M059J (cell line): ENCODE data around the gene GHITM. TPM values are rescaled to one million over a fixed set of nuclear protein-coding genes. Genes with fewer than 3 reads are reported as not detected.
"Not testable (repeated sequence)": the region's sequence is repeated elsewhere in the genome, so short reads cannot be mapped to it uniquely, and the experiment has no call there.

ENCODE experiments used
- DNase-seq: peaks from one replicate; pipeline ENCODE4 v3.0.0-alpha.2; 2012; ENCODE audit warnings: low read depth
- total RNA-seq: library from RNA; depleted of rRNA; stranded (reverse); fragments of >200 nt; shearing (Covaris generic); gene quantifications from 2 replicates; pipeline ENCODE4 v1.2.3, GENCODE V29; 2014

GHITM gene
- total RNA-seq, 1 experiment from 2014 or later = 218 TPM

- no peak for DNase-seq
Observed at GRCh38 chr10:84176836-84177474, 37.6 kb downstream of the GHITM start.

GRCh38 chr10:84177541-84178141 lies 38.3 kb downstream of the GHITM start:
- no peak for DNase-seq

- DNase-seq = no peak
Observed at GRCh38 chr10:84178160-84178609, 38.9 kb downstream of the GHITM start.

GRCh38 chr10:84179059-84179710 lies 39.9 kb downstream of the GHITM start:
- peak; percentile 30 for DNase-seq

- not testable (repeated sequence) for DNase-seq
Observed at GRCh38 chr10:84180386-84180785, 41.1 kb downstream of the GHITM start.

GRCh38 chr10:84181631-84182030 lies 42.3 kb downstream of the GHITM start:
- DNase-seq = no peak

GRCh38 chr10:84184517-84184916 lies 45.2 kb downstream of the GHITM start:
- no peak for DNase-seq

- no peak for DNase-seq
Observed at GRCh38 chr10:84185526-84186175, 46.3 kb downstream of the GHITM start.

- DNase-seq = no peak
Observed at GRCh38 chr10:84188815-84189214, 49.5 kb downstream of the GHITM start.

GRCh38 chr10:84190621-84191020 lies 51.3 kb downstream of the GHITM start:
- no peak for DNase-seq

GRCh38 chr10:84191106-84191505 lies 51.8 kb downstream of the GHITM start:
- DNase-seq = no peak

- no peak for DNase-seq
Observed at GRCh38 chr10:84193327-84193726, 54.0 kb downstream of the GHITM start.

GRCh38 chr10:84193846-84194423 lies 54.6 kb downstream of the GHITM start:
- DNase-seq = no peak

GRCh38 chr10:84194424-84195043 lies 55.2 kb downstream of the GHITM start, which contains the start of gene CDHR1:
TSS of gene CDHR1 (plus strand) at chr10:84194537. CDS start at chr10:84194761, 224 bp downstream.
- DNase-seq = no peak

GRCh38 chr10:84195044-84195830 lies 55.9 kb downstream of the GHITM start:
- DNase-seq = no peak

- DNase-seq = no peak
Observed at GRCh38 chr10:84196083-84196482, 56.8 kb downstream of the GHITM start.

GRCh38 chr10:84196941-84197340 lies 57.6 kb downstream of the GHITM start:
- DNase-seq = no peak

GRCh38 chr10:84197643-84198042 lies 58.3 kb downstream of the GHITM start:
- no peak for DNase-seq

GRCh38 chr10:84198206-84198915 lies 59.1 kb downstream of the GHITM start:
- no peak for DNase-seq
